Esophagus squamous epithelium (tissue), 5 donors: Measurements from ENCODE around the gene WDR70. TPM values are rescaled to one million over a fixed set of nuclear protein-coding genes. Genes with fewer than 3 reads are reported as not detected.

Experiments
- DNase-seq: peaks from one replicate; lab custom pipeline; 2025; lab: John Stamatoyannopoulos, UW
- H3K27ac ChIP-seq, 4 donors: fragments of 200-600 bp; sonication (generic); one replicate each; pipeline ENCODE4 v1.5.1; 2016 to 2019; ENCODE audit warnings: mild to moderate bottlenecking in 1 of 4
- H3K27me3 ChIP-seq, 4 donors: fragments of 200-600 bp; sonication (generic); 1 replicate in 3 of 4; 2 replicates in 1 of 4; pipeline versions ENCODE4 v1.5.1 to v1.6.0; 2017 to 2021; ENCODE audit warnings: antibody characterized with exemption in 1 of 4
- H3K36me3 ChIP-seq, 3 donors: fragments of 200-600 bp; sonication (generic); one replicate each; pipeline ENCODE4 v1.5.1; 2016 to 2019
- H3K4me1 ChIP-seq, 3 donors: fragments of 200-600 bp; sonication (generic); one replicate each; pipeline ENCODE4 v1.5.1; 2017 to 2019
- H3K4me3 ChIP-seq, 4 donors: fragments of 200-600 bp; sonication (generic); 1 replicate in 3 of 4; 2 replicates in 1 of 4; pipeline ENCODE4 v1.5.1; 2016 to 2019; ENCODE audit warnings: mild to moderate bottlenecking in 2 of 4, moderate library complexity in 1 of 4
- H3K9me3 ChIP-seq, 3 donors: fragments of 200-600 bp; sonication (generic); one replicate each; pipeline ENCODE4 v1.5.1; 2016 to 2019
- POLR2A ChIP-seq, 4 donors: fragments of 450-650 bp; IDR thresholded peaks; one replicate each; pipeline ENCODE4 v1.6.1; 2017; ENCODE audit warnings: antibody characterized with exemption in 4 of 4, mild to moderate bottlenecking in 4 of 4, moderate library complexity in 3 of 4
- WGBS, 2 donors: methylation state at CpG; one replicate each; pipeline ENCODE4 v1.1.5; 2018; 5-methylcytosine and 5-hydroxymethylcytosine counted together
- intact Hi-C: fragments of 100-400 bp; cut with DNase I; formaldehyde crosslinking; loops from one replicate; pipeline ENCODE4 v1.15.0; 2022
- total RNA-seq, 4 donors: library from RNA; depleted of rRNA; stranded (reverse); fragments of >200 nt; gene quantifications; one replicate each; pipeline ENCODE4 v1.1.0, GENCODE V29; 2016
- TF ChIP-seq, protein P1 (sequence below), 6 experiments: fragments of 450-650 bp in 4 of 6; fragments of 200-600 bp in 2 of 6; sonication (generic) in 2 of 6; IDR thresholded peaks; one replicate each; pipeline ENCODE4 v1.5.1; 2016 to 2019; ENCODE audit warnings: antibody characterized with exemption in 6 of 6, mild to moderate bottlenecking in 4 of 6, moderate library complexity in 4 of 6
- donor health status: DM: yes; HTN: yes; CAD: no.

WDR70 gene
- total RNA-seq, 4 donors from 2014 or later: 8.2 to 26.1 (median 15.5) TPM

DNA sequence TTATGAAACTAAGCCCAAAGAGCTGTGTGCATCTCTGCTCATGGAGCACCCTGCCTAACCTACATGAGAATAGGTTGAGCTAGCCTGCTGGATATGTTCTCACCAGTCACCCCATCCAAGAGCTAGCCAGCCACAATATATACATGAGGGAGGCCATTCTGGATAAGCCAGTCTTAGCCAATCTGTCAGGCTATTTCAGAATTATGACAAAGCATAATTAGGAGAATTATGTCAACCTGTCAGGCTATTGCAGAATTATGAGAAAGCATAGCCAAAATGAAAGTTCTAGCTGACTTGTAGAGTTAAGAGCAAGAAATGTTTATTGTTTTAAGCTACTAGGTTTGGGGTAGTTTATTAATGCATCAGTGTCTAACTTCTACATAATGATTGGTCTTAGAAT, 189.8 kb downstream of the WDR70 start:
- Histone ChIP-seq H3K4me1 (no peaks in the 10 kb centered on the region), H3K27ac (no peak overlapping the region), H3K9me3 (no peaks in the 10 kb centered on the region), H3K27me3 (no peaks in the 10 kb centered on the region), H3K36me3 (no peaks in the 10 kb centered on the region), H3K4me3 (no peak overlapping the region)
- DNase-seq: no peak
- intact Hi-C loops: no loop called here
- no peak for TF ChIP-seq POLR2A (IDR thresholded peaks at IDR 0.05)
- TF ChIP-seq, protein P1, sequence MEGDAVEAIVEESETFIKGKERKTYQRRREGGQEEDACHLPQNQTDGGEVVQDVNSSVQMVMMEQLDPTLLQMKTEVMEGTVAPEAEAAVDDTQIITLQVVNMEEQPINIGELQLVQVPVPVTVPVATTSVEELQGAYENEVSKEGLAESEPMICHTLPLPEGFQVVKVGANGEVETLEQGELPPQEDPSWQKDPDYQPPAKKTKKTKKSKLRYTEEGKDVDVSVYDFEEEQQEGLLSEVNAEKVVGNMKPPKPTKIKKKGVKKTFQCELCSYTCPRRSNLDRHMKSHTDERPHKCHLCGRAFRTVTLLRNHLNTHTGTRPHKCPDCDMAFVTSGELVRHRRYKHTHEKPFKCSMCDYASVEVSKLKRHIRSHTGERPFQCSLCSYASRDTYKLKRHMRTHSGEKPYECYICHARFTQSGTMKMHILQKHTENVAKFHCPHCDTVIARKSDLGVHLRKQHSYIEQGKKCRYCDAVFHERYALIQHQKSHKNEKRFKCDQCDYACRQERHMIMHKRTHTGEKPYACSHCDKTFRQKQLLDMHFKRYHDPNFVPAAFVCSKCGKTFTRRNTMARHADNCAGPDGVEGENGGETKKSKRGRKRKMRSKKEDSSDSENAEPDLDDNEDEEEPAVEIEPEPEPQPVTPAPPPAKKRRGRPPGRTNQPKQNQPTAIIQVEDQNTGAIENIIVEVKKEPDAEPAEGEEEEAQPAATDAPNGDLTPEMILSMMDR (IDR thresholded peaks at IDR 0.05): no peak

DNA sequence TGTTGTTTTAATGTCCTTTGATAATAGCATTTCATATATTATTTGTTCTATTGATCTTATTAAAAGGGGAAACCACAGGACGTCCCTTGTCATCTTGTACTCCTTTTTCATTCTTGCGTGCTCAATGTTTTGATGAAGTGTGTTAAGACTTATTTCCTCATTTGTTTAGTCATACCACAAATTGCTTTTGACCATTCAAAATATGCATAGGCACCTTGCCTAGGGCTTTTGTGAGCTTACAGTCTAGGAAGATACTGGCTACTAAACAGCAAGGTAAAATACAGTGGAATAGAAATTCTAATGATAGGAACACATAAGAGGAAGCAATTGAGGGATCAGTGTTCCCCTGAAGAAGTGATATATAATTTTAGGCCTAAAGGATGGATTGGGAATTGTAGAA, 190.3 kb downstream of the WDR70 start:
- H3K27ac ChIP-seq: no peak overlapping the region
- no peaks in the 10 kb centered on the region for H3K4me1 ChIP-seq
- no peaks in the 10 kb centered on the region for H3K27me3 ChIP-seq
- DNase-seq: no peak
- intact Hi-C loops: no loop called here
- H3K4me3 ChIP-seq: no peak overlapping the region
- H3K36me3 ChIP-seq: no peaks in the 10 kb centered on the region
- WGBS, 2 donors: 88 to 100% methylated on average over 2 of the region's 2 CpGs
- TF ChIP-seq POLR2A (IDR thresholded peaks at IDR 0.05): no peak
- TF ChIP-seq, protein P1 (IDR thresholded peaks at IDR 0.05): no peak
- no peaks in the 10 kb centered on the region for H3K9me3 ChIP-seq

DNA sequence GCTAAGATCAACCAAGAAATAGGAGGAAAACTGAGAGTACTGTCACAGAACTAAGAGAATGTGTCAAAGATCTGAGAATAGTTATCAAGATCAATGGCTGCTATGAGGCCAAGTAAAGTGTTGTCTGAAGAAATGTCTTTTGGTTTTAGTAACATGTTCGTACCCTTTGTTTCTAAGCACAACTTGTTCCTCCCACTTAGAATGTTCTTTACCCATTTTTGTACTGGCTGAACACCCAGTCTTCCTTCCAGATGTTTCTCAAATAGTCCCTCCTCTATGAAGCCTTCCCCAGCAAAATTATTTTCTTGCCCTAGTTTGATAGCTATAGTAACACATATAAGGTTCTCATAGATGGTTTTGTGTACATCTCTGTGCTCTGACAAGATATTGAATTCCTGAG, 191.5 kb downstream of the WDR70 start:
- WGBS, 2 donors: 84% methylated on average over 1 of the region's 1 CpG

DNA sequence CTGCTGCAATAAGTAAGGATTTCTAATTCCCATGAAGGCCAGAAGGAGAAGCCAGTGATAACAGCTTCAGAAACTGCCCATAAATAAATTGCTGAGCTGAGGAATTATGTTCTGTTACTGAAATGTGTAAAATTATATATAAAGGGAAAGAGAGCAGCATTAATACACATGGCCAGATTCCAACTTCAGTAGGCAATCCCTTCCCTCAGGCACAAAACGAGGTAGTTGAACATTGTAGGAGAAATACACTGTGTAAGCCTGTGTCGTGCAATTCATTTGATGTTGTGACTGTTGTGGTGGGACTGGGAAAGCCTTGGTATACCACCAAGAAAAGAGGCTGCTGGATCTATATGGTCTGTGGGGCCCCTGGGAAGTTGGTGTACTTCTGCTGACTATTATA, 192.9 kb downstream of the WDR70 start:
- H3K4me1 ChIP-seq: no peaks in the 10 kb centered on the region
- no peak overlapping the region for H3K27ac ChIP-seq
- 30 to 49% methylated on average over 2 of the region's 2 CpGs for WGBS, 2 donors
- H3K4me3 ChIP-seq: no peak overlapping the region
- intact Hi-C loops: no loop called here
- TF ChIP-seq, protein P1 (IDR thresholded peaks at IDR 0.05): no peak
- no peak for TF ChIP-seq POLR2A (IDR thresholded peaks at IDR 0.05)
- H3K36me3 ChIP-seq: no peaks in the 10 kb centered on the region
- H3K9me3 ChIP-seq: no peaks in the 10 kb centered on the region
- DNase-seq: no peak
- H3K27me3 ChIP-seq: no peaks in the 10 kb centered on the region

More for the DNA sequence above, 191.5 kb downstream of the WDR70 start:
- intact Hi-C loops: no loop called here
- no peak for DNase-seq
- H3K4me3 ChIP-seq: no peak overlapping the region
- no peak overlapping the region for H3K27ac ChIP-seq
- no peak for TF ChIP-seq POLR2A (IDR thresholded peaks at IDR 0.05)
- TF ChIP-seq, protein P1 (IDR thresholded peaks at IDR 0.05): no peak
- no peaks in the 10 kb centered on the region for H3K27me3 ChIP-seq
- no peaks in the 10 kb centered on the region for H3K4me1 ChIP-seq
- no peaks in the 10 kb centered on the region for H3K36me3 ChIP-seq
- H3K9me3 ChIP-seq: no peaks in the 10 kb centered on the region

DNA sequence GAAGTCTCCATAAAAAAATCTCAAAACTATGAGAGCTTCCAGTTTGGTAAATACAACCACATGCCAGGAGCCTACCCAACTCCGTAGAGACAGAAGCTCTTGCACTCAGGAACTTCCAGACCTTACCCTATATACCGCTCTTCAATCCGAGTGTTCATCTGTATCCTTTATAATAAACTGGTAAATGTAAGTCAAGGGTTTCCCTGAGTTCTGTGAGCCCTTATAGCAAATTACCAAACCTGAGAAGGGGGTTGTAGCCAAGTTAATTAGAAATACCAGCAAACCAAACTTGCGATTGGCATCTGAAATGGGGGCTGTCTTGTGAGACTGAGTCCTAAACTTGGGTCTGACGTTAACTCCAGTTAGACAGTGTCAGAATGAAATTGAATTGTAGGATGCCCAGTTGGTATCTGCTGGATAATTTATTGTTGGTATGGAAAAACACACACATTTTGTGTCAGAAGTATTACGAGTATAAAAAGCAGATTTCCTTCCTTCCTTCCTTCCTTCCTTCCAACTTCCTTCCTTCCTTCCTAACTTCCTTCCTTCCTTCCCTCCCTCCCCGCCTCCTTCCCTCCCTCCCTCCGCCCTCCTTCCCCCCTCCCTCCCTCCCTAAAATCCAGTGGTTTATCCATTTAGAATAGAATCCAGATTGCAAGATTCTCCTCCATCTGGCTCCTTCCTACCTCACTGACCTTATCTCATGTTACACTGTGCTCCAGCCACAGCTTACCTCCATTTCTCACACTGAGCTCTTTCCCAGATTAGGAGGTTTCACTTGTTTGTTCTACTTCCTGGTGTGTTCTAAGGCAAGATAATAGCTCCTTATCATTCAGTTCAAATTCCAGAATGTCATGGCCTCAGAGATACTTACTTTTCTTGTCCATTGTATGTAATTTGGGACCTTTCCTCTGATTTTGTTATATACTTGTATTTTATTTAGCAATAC, 196.7 kb downstream of the WDR70 start:
- 79 to 94% methylated on average over 7 to 8 of the region's 8 CpGs for WGBS, 2 donors
- DNase-seq: no peak
- Histone ChIP-seq H3K4me1 (no peaks in the 10 kb centered on the region), H3K27me3 (no peaks in the 10 kb centered on the region), H3K27ac (no peak overlapping the region), H3K36me3 (no peaks in the 10 kb centered on the region), H3K4me3 (no peak overlapping the region), H3K9me3 (no peaks in the 10 kb centered on the region)
- intact Hi-C loops: no loop called here
- no peak for TF ChIP-seq POLR2A (IDR thresholded peaks at IDR 0.05)
- TF ChIP-seq, protein P1 (IDR thresholded peaks at IDR 0.05): no peak
